IPS-NIHi7 (cell line): ENCODE measurements around the gene IFNL3.
"Not testable (repeated sequence)": the region's sequence is repeated elsewhere in the genome, so short reads cannot be mapped to it uniquely, and the experiment has no call there.

Source experiments
- DNase-seq: peaks from one replicate; pipeline ENCODE4 v3.0.0; 2012; ENCODE audit warnings: mixed read lengths; ENCODE audit errors: extremely low spot score

Gene IFNL3

DNA sequence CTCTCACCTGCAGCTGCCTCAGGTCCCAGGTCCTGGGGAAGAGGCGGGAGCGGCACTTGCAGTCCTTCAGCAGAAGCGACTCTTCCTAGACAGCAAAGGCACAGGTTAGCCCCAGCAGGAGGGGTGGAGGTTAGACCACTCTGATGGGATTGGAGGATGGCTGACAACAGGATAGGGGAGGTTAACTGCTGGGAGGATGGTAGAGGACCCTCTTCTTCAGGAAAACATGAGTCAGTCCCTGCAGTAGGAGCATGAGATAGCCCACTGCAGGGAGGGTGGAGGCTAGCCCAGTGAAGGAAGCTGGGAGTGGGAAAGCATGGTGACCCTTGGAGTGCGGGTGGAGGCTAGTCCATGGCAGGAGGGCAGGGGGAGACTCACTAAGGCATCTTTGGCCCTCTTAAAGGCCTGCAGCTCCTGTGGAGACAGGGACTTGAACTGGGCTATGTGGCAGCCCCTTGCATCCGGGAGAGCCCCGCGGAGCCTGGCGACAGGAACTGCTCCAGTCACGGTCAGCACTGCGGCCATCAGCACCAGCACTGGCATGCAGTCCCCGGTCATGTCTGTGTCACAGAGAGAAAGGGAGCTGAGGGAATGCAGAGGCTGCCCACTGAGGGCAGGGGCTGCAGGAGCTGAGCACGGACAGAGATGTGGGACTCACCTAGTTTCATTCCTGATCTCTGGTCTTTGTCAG, at the start of gene IFNL3:
Gene IFNL3, minus strand, starts transcription at position 597 of the 691 bp plus-strand sequence. Its CDS starts 39 bp downstream, at position 558.
- DNase-seq = not testable (repeated sequence)

DNA sequence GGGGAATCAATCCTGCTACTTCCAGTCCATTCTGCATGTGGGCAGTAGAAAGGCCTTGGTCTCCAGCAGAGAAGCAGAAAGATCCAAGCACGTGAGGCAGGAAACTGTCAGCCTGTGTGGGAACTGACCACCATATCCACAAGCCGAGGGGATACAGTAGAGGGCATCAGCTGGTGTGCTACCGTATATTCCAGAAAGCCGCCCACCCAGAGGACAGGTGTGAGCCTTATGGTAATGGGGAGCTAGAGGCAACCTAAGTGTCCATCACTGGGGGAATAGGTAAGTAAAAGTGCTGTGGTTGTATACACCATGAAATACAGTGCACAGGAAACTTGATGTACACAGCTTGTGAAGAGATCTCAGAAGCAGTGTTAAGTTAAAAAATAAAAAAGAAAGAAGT, 48.6 kb upstream of the IFNL3 start:
- no peak for DNase-seq

DNA sequence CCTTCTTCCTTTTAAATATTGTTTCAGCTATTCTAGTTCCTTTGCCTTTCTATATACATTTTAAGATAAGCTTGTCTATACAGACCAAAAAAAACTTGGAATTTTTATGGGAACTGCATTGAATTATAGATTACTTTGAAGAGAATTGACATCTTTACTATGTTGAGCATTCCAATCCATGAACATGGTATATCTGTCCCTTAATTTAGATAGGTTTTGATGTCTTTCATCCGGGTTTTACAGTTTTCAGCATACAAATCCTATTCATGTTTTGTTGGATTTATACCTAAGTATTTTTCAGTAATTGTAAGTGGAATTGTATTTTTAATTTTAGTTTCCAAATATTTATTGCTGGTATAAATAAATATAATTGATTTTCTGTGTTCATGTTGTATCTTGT, 39.2 kb upstream of the IFNL3 start:
- no peak for DNase-seq

DNA sequence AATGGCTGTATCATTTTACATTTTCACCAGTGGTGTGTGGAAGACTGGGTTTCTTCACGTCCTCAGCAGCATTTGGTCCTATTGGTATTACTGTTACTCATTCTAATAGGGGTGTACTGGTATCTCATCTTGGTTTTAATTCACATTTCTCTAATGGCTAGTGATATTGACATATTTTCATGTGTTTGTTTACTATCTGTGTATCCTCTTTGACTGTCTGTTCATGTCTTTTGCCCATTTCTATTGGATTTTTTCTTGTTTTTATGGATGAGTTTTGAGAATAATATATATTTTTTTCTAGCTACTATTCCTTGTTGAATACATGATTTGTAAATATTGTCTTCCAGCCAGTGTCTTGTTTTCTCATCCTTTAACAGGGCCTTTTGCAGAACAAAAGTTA, 37.2 kb upstream of the IFNL3 start:
- DNase-seq = no peak

- no peak for DNase-seq
Observed at GRCh38 chr19:39277598-39277997, 32.8 kb upstream of the IFNL3 start.

- DNase-seq = no peak
Observed at GRCh38 chr19:39276740-39277139, 31.9 kb upstream of the IFNL3 start.

DNA sequence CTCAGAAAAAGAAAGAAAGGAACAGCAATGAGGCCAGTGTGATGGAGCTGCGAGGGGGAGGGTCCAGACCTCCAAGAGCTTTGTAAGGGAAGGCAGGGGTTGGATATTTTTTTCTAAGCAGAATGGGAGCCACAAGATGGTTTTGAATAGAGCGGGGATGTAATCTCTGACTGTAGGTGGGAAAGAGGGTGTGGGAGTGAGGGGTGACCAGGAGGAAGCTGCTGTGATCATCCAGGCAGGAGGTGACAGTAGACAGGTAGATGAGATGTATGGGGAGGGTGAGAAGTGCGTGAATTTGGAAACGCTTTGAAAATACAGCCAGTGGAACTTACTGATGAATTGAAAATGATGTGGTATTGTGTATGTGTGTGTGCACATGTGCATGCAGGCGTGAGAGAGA, 30.8 kb upstream of the IFNL3 start:
- no peak for DNase-seq

- not testable (repeated sequence) for DNase-seq
Observed at GRCh38 chr19:39273859-39274258, 29.1 kb upstream of the IFNL3 start.

DNA sequence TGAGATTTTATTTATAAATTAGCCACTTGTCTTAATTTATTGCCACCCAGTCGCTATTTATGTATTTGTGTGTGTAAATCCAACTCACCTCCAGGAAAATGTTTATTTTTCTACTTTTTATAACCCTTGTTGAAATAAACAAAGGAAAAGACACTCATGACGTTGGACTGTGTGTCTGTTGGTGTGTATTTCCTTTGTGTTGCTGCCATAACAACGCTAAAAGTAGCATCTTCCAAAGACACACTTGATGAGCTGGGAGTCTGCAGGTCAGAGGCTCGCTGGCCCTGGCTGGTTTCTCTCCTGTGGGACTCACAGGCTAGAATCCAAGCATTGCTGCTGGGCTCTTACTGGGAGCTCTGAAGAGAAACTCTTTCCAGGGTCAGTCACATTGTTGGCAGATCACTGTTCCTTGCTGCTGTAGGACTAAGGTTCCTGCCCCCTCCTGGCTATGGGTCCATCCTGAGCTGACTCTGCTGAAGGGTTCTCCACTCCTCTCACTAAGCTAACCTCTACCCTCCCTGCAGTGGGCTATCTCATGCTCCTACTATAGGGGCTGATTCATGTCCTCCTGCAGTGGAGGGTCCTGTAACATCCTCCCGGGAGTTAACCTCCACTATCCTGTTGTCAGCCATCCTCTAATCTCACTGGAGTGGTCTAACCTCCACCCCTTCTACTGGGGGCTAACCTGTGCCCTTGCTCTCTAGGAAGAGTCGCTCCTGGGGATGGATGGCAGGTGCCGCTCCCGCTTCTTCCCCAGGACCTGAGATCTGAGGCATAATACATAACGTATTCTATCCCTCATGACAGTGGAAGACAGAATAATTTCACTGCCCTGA, 25.4 kb upstream of the IFNL3 start:
- no peak for DNase-seq

GRCh38 chr19:39269369-39269768, 24.6 kb upstream of the IFNL3 start:
- DNase-seq = not testable (repeated sequence)

DNA sequence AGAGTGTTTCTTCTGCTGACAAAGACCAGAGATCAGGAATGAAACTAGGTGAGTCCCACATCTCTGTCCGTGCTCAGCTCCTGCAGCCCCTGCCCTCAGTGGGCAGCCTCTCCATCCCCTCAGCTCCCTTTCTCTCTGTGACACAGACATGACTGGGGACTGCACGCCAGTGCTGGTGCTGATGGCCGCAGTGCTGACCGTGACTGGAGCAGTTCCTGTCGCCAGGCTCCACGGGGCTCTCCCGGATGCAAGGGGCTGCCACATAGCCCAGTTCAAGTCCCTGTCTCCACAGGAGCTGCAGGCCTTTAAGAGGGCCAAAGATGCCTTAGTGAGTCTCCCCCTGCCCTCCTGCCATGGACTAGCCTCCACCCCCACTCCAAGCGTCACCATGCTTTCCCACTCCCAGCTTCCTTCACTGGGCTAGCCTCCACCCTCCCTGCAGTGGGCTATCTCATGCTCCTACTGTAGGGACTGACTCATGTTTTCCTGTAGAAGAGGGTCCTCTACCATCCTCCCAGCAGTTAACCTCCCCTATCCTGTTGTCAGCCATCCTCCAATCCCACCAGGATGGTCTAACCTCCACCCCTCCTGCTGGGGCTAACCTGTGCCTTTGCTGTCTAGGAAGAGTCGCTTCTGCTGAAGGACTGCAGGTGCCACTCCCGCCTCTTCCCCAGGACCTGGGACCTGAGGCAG, 23.9 kb upstream of the IFNL3 start:
- DNase-seq = not testable (repeated sequence)

DNA sequence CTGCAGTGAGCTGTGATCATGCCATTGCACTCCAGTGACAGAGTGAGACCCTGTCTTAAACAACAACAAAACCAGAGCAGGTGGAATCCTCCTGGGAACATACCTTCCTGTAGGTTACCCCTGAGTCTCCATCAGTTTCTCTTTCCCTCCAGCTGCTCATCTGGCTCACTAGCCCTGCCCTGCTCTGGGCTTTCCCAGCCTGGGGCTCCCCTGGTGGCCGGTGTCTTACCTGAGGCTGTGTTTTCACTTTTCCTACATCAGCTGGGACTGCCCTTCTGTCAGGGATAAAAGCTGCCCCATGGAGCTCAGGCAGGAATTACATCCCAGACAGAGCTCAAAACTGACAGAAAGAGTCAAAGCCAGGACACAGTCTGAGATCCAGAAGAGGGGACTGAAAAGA, 23.3 kb upstream of the IFNL3 start, which contains the start of gene IFNL2:
Gene IFNL2, plus strand, starts transcription at position 312 of the 400 bp plus-strand sequence. CDS start 173 bp downstream, outside the sequence.
- DNase-seq = not testable (repeated sequence)

- peak; percentile 68 for DNase-seq
Observed at GRCh38 chr19:39265321-39265916, 20.6 kb upstream of the IFNL3 start.

GRCh38 chr19:39264306-39265290, 19.8 kb upstream of the IFNL3 start:
- peak; percentile 60 for DNase-seq

DNA sequence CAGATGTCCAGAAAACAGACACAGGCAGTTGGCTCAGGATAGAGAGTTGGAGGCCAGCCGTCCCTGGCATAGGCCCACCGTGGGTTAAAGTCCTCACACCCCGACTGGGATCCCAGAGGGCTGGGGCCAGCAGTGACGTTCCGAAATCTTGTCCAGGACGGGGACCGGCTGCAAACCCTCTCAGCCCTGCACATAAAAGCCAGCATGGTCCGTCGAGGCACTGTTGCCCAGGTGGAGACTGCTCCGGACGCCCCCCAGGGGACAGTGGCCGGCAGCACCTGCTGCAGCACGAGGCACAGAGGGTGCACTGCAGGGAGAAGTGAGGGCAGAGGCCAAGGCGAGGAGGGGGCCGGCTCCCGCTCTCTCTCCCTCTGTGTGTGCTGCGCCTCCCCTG, 19.1 kb upstream of the IFNL3 start:
- no peak for DNase-seq

- DNase-seq = no peak
Observed at GRCh38 chr19:39262496-39262895, 17.7 kb upstream of the IFNL3 start.

DNA sequence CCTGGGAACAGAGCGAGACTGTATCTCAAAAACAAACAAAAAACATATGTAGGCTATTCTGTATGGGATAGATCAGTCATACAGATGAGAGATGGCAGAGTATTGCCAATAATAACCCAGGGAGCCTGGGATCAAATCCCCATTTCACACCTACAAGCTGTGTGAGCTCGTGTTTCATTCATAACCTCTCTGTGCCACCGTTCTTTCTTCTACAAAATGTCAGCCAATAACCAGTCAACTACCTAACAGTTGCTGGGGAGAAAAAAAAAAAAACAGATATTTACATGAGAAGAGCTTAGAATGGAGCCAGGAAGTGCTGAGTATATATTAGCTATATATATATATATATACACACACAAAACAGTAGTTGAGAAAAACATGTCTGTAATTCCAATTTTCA, 16.9 kb upstream of the IFNL3 start:
- DNase-seq = no peak

DNA sequence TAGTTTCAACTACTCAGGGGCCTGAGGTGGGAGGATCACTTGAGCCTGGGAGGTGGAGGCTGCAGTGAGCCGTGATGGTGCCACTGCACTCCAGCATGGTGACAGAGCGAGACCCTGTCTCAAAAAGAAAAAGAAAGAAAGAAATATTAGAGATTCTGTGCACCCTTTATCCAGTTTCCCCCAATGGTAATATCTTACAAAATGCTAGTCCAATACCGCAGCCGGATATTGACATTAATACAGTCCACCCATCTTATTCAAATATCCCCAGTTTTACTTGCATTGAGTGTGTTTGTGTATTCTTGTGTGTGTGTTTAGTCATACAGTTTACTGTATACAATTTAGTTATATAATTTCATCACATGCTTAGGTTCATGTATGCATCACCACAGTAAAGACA, 12.4 kb upstream of the IFNL3 start:
- DNase-seq = no peak

DNA sequence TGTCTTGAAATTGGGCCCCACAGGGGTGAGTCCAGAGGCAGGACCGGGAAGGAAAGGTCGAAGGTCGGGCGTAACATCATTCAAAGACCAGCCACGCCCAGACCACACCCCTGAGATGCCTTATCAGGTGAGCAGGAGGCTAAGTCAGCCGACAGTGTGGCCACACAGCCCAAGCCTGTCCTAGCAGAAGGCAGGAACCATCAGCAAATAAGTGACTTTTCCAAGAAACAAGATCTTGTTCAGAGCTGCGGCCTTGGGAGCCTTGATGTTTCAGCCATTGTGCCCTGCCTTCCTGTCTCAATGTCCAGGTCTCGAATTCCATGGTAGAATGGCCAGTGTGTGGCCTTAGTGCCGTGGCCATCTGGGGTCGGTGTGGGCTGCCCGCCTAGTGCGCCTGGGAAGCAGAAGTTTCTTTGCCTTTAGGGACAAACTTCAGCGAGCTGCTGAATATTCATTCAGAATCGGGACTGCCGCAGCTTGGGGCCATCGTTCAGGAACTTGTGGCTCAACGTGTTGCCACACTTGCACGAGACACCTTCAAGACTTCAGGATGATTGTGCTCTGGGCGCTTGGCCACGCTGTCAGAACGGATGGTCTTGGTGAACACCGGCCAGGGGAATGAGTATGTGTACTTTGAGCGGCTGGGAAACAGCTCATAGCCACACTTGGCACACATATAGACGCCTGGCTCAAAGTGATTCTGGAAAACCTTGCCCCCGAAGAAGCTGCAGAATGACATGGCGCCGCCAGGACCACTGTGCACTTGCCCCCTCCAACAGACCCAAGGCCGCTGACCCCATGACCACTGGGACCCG, 9.9 kb upstream of the IFNL3 start:
- no peak for DNase-seq
